D721Med (cell line): ENCODE results near the gene GALNT1.

Experiments used
- DNase-seq: peaks from one replicate; pipeline ENCODE4 v3.0.0; 2011; ENCODE audit warnings: low spot score; ENCODE audit not compliant: insufficient read length
- FAIRE-seq: peaks from 2 replicates; lab custom pipeline; 2011; peaks lifted over from hg19 to GRCh38; lab: Jason Lieb, UNC
- TF ChIP-seq, protein P1 (sequence below): IDR thresholded peaks from 2 replicates; pipeline ENCODE4 v1.5.1; 2012; ENCODE audit warnings: mild to moderate bottlenecking, control low read depth; ENCODE audit not compliant: insufficient read depth; ENCODE audit errors: missing control alignments

Gene GALNT1

DNA sequence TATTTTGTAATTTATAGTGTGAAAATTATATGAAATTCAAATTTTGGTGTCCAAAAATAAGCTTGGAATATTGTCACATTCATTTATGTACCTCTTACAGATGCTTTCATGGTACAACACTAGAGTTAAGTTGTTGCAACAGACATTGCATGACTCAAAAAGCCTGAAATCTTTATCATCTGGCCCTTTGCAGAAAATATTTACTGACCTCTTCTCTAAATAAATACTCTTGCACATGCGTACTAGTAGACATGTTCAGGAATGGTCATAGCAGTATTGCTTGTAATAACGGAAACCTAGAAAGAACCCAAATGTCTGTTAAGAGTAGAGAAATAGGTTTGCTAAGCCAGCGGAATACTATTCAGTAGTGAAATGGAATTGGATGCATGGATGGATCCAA is 60.4 kb downstream of the GALNT1 start:
- FAIRE-seq = no peak
- no peak for DNase-seq
- TF ChIP-seq, protein P1, sequence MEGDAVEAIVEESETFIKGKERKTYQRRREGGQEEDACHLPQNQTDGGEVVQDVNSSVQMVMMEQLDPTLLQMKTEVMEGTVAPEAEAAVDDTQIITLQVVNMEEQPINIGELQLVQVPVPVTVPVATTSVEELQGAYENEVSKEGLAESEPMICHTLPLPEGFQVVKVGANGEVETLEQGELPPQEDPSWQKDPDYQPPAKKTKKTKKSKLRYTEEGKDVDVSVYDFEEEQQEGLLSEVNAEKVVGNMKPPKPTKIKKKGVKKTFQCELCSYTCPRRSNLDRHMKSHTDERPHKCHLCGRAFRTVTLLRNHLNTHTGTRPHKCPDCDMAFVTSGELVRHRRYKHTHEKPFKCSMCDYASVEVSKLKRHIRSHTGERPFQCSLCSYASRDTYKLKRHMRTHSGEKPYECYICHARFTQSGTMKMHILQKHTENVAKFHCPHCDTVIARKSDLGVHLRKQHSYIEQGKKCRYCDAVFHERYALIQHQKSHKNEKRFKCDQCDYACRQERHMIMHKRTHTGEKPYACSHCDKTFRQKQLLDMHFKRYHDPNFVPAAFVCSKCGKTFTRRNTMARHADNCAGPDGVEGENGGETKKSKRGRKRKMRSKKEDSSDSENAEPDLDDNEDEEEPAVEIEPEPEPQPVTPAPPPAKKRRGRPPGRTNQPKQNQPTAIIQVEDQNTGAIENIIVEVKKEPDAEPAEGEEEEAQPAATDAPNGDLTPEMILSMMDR = no peak

DNA sequence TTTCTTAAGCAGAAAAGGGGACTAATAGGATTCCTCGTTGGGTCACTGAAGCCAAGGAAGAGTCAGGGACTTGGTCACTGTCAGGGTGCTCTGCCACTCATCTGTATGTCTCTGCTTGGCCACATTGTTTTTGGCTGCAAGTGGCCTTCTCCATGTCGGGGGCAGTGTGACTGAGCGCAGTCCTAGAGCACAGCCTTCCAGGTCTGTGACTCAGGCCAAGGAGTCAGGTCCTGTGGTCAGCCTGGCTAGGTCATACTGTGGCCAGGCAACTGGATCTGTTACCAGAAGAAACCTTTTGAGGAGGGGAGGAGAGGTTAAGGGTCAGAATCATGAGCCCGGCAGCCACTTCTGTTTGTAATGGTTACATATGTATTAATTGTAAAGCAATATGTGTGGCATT is 61.3 kb downstream of the GALNT1 start:
- no peak for FAIRE-seq
- DNase-seq = no peak
- TF ChIP-seq, protein P1 = no peak

DNA sequence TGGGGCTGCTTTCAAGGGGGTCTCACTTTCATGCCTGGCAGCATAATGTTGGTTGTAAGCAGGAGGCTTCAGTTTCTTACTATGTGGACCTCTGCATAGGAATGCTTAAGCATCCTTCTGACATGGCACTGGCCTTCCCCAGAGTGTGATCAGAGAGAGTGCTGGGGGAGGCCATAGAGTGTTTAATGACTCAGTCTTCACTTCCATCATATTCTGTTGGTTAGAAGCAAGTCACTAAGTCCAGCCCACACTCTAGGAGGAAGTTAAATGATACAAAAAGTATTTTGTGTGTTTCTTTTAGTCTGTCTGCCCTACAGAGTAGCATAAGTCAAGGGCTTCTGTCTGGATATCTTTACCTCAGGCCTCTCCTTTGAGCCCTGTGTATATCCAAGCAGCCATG is 64.9 kb downstream of the GALNT1 start:
- FAIRE-seq (no peak), DNase-seq (no peak)
- TF ChIP-seq, protein P1 = no peak

DNA sequence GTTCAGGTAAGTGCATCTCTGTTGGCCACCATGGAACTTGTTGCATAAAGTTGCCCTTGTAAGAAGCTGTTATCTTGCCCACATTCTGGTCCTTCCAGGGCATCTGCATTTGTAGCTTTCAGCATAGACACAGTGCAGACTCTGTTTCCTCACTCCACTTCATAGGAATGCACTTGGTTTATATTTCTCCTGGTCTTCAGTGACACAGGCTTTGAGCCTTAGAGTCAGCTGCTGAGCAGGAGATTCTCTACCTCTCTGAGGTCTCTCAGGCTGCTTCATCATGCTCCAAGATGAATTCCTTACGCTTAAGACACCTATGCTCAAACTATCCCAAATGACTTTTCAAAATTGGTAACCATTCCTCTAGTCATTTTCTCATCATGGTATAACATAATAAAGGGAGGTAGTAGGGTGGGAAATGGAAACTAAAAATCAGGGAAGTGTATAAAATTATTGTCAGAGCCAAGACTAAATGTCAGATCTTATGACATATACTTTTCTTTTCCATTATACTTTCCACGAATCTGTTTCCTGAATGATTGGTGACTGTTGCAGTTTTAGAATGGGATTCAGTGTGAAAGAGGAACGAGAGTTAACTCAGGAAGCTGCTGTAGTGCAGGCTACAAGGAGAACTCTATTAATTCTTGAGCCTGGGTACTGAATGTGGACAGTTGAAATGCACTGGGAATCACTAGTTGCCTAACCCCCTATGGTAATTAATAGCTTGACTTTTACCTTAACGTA is 72.0 kb downstream of the GALNT1 start:
- no peak for DNase-seq
- TF ChIP-seq, protein P1 = no peak
- no peak for FAIRE-seq

DNA sequence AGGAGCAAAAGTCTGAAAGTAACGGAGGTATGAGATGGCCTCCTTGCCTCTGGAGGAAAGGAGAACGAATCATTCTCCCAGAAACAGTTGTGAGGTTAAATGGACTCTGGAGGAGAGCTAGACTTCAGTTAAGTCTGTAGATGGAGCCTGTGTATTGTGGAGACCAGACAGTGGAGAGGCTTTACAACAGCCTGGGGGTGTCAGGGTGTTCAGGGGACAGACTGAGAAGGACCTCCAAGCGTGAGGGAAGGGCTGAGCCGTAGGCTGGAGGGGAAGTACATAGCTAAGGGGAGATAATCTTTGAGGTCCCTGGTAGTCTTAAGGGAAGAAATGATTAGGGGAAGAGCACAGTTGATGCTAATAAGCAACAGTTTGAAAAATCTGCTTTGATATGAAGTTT is 76.6 kb downstream of the GALNT1 start:
- TF ChIP-seq, protein P1 = no peak
- DNase-seq (no peak), FAIRE-seq (peak; percentile 21)

DNA sequence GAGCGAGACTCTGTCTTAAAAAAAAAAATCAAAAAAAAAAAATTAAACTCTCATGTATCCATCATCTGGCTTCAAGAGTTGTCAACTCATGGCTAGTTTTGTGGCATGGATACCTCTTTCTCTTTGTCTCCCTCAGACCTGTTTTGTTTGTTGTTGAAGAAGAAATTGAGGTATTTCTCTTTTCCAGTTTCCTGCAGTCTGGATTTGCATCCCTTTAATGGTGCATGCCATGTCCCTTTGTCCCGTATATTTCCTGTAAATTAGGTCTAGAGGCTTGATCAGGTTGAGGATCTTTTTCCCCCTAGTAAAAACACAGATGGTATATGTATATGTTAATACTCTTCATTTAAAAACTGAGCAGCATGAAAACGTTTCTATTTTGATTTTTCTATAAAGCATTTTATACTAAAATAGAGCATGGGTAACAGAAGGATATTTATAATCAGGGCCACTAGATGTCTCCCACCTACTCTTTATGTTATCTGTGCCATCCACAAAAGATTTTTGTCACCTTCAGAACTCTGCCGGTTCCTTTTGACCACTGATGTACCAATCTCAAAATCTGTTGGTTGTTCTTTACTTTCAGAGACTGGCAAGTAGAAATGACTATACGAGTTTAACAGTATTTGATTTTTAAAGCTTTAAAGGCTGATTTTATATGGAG is 80.1 kb downstream of the GALNT1 start:
- TF ChIP-seq, protein P1 = peak; percentile 34
- DNase-seq (no peak), FAIRE-seq (peak; percentile 77)

DNA sequence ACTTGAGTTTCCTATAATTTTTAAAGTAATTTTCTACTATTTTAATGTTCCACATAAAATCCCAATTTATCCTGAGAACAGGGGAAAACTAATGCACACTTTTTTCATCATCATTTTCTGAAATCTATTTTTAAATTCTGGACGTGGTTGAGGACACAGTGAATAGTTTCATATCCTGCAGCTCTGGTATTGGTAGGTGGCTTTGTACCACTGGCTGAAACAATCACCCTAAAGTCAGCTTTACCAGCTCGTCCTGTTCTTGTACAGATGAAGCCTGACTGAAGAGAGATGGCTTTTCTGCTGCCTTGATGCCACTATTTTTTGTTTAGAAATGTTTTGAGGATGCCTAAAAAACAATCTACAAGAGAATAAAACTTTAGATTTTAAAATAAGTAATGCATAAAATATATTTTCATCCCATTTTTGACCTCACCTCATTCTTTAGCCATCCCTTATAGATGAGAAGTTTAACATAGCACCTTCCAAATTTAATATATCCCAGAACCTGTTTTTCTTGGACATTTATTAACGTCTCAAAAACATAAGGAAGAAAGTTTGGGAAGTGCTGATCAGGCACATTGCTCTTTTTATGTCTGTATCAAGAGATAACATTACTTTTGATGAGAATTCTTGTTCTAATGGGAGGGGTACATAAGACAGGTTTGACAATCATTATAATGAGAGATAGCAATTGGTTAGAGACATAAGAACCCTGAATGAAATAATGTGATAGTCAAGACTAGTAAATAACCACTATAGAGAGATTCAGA is 80.9 kb downstream of the GALNT1 start:
- TF ChIP-seq, protein P1 = no peak
- DNase-seq = no peak
- FAIRE-seq = no peak
